HEK293 (cell line): ENCODE results near the gene L3MBTL3.

ENCODE experiments used
- CTCF ChIA-PET: fragments of 350-600 bp; formaldehyde crosslinking; extraction: SDS; loops from one replicate; lab custom pipeline; 2021; ENCODE audit warnings: antibody characterized with exemption; lab: Yijun Ruan, JAX
- POLR2A ChIA-PET: fragments of 300-600 bp; formaldehyde crosslinking; extraction: SDS; loops from one replicate; lab custom pipeline; 2020; ENCODE audit warnings: antibody characterized with exemption, inconsistent platforms; lab: Yijun Ruan, JAX
- H3K27ac ChIP-seq: fragments of 200-500 bp; sonication (Bioruptor generic); 2 replicates; pipeline ENCODE4 v1.5.1; 2014; ENCODE audit warnings: low read depth, low read length, control low read depth, inconsistent platforms; ENCODE audit errors: extremely low read depth
- H3K36me3 ChIP-seq, 2 experiments: fragments of 200-500 bp in 1 of 2; sonication (Bioruptor generic) in 1 of 2; 1 replicate in 1 of 2; 2 replicates in 1 of 2; pipeline ENCODE4 v1.5.1; 2014 to 2017; ENCODE audit warnings: inconsistent platforms in 2 of 2, low read length in 2 of 2; ENCODE audit not compliant: control insufficient read depth in 2 of 2, insufficient read depth in 1 of 2
- H3K4me1 ChIP-seq: fragments of 200-500 bp; sonication (Bioruptor generic); 2 replicates; pipeline ENCODE4 v1.5.1; 2014; ENCODE audit warnings: mild to moderate bottlenecking, low read length, inconsistent platforms; ENCODE audit not compliant: control insufficient read depth, insufficient read depth
- H3K4me3 ChIP-seq: 2 replicates; pipeline ENCODE4 v1.5.1; 2011; ENCODE audit warnings: low read depth, mild to moderate bottlenecking, control low read depth, low read length, moderate library complexity
- H3K9me3 ChIP-seq: fragments of 200-500 bp; sonication (Bioruptor generic); 2 replicates; pipeline ENCODE4 v1.5.1; 2014; ENCODE audit warnings: low read depth, low read length, inconsistent platforms; ENCODE audit not compliant: control insufficient read depth, insufficient read depth
- BCL11A ChIP-seq: fragments of 450-650 bp; formaldehyde crosslinking; IDR thresholded peaks from 2 replicates; pipeline ENCODE4 v1.5.1; 2016; ENCODE audit warnings: low read depth, missing biosample characterization, missing genetic modification characterization
- BCL6B ChIP-seq: fragments of 450-650 bp; formaldehyde crosslinking; IDR thresholded peaks from 2 replicates; pipeline ENCODE4 v1.5.1; 2017; ENCODE audit warnings: missing biosample characterization, missing genetic modification characterization
- HOXC10 ChIP-seq: sonication (generic); formaldehyde crosslinking; IDR thresholded peaks from 2 replicates; pipeline ENCODE4 v1.8.1; 2023; ENCODE audit warnings: mild to moderate bottlenecking, missing genetic modification reagents
- OSR2 ChIP-seq: fragments of 450-650 bp; formaldehyde crosslinking; IDR thresholded peaks from 2 replicates; pipeline ENCODE4 v1.5.1; 2016; ENCODE audit warnings: missing biosample characterization, missing genetic modification characterization
- PRDM4 ChIP-seq: fragments of 450-650 bp; formaldehyde crosslinking; IDR thresholded peaks from 2 replicates; pipeline ENCODE4 v1.5.1; 2017; ENCODE audit warnings: missing biosample characterization, missing genetic modification characterization
- REPIN1 ChIP-seq: fragments of 450-650 bp; formaldehyde crosslinking; IDR thresholded peaks from 2 replicates; pipeline ENCODE4 v1.5.1; 2017; ENCODE audit warnings: missing biosample characterization, missing genetic modification characterization, low read depth
- ZBTB21 ChIP-seq: fragments of 450-650 bp; formaldehyde crosslinking; IDR thresholded peaks from 2 replicates; pipeline ENCODE4 v1.5.1; 2017; ENCODE audit warnings: missing biosample characterization, missing genetic modification characterization
- ZNF155 ChIP-seq: fragments of 450-650 bp; formaldehyde crosslinking; IDR thresholded peaks from 2 replicates; pipeline ENCODE4 v1.5.1; 2016; ENCODE audit warnings: missing biosample characterization, missing genetic modification characterization
- ZNF223 ChIP-seq: fragments of 450-650 bp; formaldehyde crosslinking; IDR thresholded peaks from 2 replicates; pipeline ENCODE4 v1.5.1; 2016; ENCODE audit warnings: missing biosample characterization, missing genetic modification characterization
- ZNF521 ChIP-seq: fragments of 450-650 bp; formaldehyde crosslinking; IDR thresholded peaks from 2 replicates; pipeline ENCODE4 v1.5.1; 2017; ENCODE audit warnings: missing biosample characterization, mild to moderate bottlenecking, missing genetic modification characterization
- ZNF548 ChIP-seq: fragments of 450-650 bp; formaldehyde crosslinking; IDR thresholded peaks from 2 replicates; pipeline ENCODE4 v1.5.1; 2016; ENCODE audit warnings: missing biosample characterization, missing genetic modification characterization
- ZNF600 ChIP-seq: fragments of 450-650 bp; formaldehyde crosslinking; IDR thresholded peaks from 2 replicates; pipeline ENCODE4 v1.5.1; 2016; ENCODE audit warnings: missing biosample characterization, missing genetic modification characterization
- ZNF660 ChIP-seq: fragments of 450-650 bp; IDR thresholded peaks from 2 replicates; pipeline ENCODE4 v1.5.1; 2018; ENCODE audit warnings: missing biosample characterization, mild to moderate bottlenecking, missing genetic modification characterization
- ZNF692 ChIP-seq: fragments of 450-650 bp; formaldehyde crosslinking; IDR thresholded peaks from 2 replicates; pipeline ENCODE4 v1.5.1; 2016; ENCODE audit warnings: missing biosample characterization, missing genetic modification characterization
- ZNF776 ChIP-seq: fragments of 450-650 bp; formaldehyde crosslinking; IDR thresholded peaks from 2 replicates; pipeline ENCODE4 v1.5.0; 2017; ENCODE audit warnings: missing biosample characterization, missing genetic modification characterization, borderline replicate concordance
- ZNF785 ChIP-seq: fragments of 450-650 bp; formaldehyde crosslinking; IDR thresholded peaks from 2 replicates; pipeline ENCODE4 v1.5.1; 2016; ENCODE audit warnings: missing biosample characterization, missing genetic modification characterization
- ZNF837 ChIP-seq: fragments of 450-650 bp; formaldehyde crosslinking; IDR thresholded peaks from 2 replicates; pipeline ENCODE4 v1.5.1; 2016; ENCODE audit warnings: missing biosample characterization, missing genetic modification characterization
- TF ChIP-seq, protein P1 (sequence below): fragments of 450-650 bp; formaldehyde crosslinking; IDR thresholded peaks from 2 replicates; pipeline ENCODE4 v1.5.1; 2016; ENCODE audit warnings: missing biosample characterization, missing genetic modification characterization
- TF ChIP-seq, protein P2 (sequence below): fragments of 450-650 bp; formaldehyde crosslinking; IDR thresholded peaks from 2 replicates; pipeline ENCODE4 v1.5.1; 2016; ENCODE audit warnings: missing biosample characterization, missing genetic modification characterization

The L3MBTL3 gene

DNA sequence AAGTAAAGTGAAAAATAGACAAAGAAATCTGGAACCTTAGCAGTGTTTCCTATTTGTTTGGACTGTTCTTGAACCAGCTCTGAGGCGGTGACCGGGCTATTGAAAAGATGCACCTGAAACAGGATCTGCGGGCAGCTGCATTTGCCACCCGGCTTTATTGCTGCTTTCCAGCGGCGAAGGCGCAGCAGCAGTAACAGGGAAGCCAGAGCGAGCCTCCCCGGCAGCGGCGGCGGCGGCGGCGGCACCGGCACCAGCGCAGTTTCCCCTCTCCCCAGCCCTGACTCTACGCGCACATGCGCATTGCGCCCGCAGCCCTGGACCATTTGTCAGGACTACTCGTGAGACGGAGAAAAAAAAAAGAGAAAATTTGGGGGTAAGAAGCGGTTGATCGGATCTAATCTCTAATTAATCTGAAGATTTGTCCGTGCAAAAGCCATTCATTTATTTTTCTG, at the start of gene L3MBTL3 (continued):
- no peak; the same call in 1 of the 2 replicates for TF ChIP-seq PRDM4 (tag by site-specific recombination)
- no peak for TF ChIP-seq OSR2
- TF ChIP-seq, protein P1, sequence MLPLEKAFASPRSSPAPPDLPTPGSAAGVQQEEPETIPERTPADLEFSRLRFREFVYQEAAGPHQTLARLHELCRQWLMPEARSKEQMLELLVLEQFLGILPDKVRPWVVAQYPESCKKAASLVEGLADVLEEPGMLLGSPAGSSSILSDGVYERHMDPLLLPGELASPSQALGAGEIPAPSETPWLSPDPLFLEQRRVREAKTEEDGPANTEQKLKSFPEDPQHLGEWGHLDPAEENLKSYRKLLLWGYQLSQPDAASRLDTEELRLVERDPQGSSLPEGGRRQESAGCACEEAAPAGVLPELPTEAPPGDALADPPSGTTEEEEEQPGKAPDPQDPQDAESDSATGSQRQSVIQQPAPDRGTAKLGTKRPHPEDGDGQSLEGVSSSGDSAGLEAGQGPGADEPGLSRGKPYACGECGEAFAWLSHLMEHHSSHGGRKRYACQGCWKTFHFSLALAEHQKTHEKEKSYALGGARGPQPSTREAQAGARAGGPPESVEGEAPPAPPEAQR: no peak
- TF ChIP-seq, protein P2, sequence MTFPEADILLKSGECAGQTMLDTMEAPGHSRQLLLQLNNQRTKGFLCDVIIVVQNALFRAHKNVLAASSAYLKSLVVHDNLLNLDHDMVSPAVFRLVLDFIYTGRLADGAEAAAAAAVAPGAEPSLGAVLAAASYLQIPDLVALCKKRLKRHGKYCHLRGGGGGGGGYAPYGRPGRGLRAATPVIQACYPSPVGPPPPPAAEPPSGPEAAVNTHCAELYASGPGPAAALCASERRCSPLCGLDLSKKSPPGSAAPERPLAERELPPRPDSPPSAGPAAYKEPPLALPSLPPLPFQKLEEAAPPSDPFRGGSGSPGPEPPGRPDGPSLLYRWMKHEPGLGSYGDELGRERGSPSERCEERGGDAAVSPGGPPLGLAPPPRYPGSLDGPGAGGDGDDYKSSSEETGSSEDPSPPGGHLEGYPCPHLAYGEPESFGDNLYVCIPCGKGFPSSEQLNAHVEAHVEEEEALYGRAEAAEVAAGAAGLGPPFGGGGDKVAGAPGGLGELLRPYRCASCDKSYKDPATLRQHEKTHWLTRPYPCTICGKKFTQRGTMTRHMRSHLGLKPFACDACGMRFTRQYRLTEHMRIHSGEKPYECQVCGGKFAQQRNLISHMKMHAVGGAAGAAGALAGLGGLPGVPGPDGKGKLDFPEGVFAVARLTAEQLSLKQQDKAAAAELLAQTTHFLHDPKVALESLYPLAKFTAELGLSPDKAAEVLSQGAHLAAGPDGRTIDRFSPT: no peak
- TF ChIP-seq ZNF600: peak; percentile 77
- TF ChIP-seq ZNF223: no peak
- TF ChIP-seq, all 188 proteins: peak for 14

DNA sequence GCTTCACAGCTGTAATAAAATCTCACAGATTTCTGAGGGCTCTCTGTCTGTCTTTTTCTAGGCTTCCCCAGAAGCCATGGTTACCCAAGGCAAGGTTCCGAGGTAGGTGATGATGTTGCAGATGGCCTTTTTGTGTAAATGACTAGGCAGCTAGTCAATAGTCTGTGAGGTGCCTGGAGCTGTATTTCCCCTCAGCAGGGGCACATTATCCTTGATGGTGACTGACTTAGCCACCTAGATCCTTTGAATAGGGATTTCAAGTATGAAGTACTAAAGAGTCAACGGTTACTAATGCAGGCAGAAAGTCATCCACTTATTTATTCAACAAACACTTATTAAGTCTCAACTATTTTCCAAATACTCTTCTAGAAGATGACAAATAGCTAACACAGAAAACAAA, 49.3 kb upstream of the L3MBTL3 start:
- H3K36me3 ChIP-seq: no peaks in the 10 kb centered on the region
- H3K4me3 ChIP-seq: no peak overlapping the region
- ChIA-PET CTCF (interaction anchor here (0.6 kb wide), 1 partner anchor 305 kb away, joined by 4 read pairs; no protein-coding TSS in a partner anchor), POLR2A (no interaction called here)
- H3K4me1 ChIP-seq: no peaks in the 10 kb centered on the region
- no peaks in the 10 kb centered on the region for H3K9me3 ChIP-seq
- H3K27ac ChIP-seq: no peak overlapping the region
- TF ChIP-seq ZNF776 (no peak), ZBTB21 (tag by site-specific recombination) (no peak), ZNF837 (tag by site-specific recombination) (no peak), BCL11A (tag by site-specific recombination) (no peak), ZNF660 (tag by site-specific recombination) (no peak), ZNF548 (no peak), ZNF521 (no peak), HOXC10 (CRISPR knock-in tag) (no peak), REPIN1 (tag by site-specific recombination) (no peak), ZNF692 (tag by site-specific recombination) (no peak), BCL6B (tag by site-specific recombination) (no peak), ZNF155 (no peak), ZNF785 (no peak)
